Stimulated activated CD8-positive, alpha-beta memory T cell treated with anti-CD3 and anti-CD28 coated beads, Interleukin-15, amount 100 ng/mL, for 1 hour (primary cell): ENCODE measurements around the gene GREB1.

ENCODE experiments used
- DNase-seq: peaks from one replicate; pipeline ENCODE4 v3.0.0-alpha.2; 2020; ENCODE audit warnings: low read depth

Gene GREB1

DNA sequence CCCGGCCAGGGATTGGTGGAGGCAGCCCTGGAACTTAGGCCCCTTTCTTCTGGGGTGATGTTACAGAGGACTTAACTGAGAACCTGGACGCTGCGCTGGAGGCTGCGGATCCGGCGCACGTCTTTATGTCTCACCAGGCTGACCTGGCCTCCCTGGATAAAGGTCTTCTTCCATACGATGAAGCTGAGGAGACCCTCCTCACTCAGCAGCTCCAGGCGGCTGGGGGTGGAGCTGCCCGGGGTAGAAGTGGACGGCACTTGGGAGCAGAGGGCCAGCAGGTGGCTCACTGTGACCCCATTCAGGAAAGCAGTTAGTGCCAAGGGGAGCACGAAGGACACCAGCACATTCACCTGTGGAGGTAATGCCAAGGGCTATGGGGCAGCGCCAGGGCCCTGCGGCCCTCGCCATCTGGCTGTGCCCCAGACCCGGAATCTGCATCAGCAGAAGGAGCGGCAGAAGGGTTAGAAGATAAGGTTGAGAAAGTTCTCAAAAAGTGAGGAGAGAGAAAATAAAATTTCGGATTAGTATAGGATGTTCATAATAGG, 128.1 kb downstream of the GREB1 start:
- no peak for DNase-seq

GRCh38 chr2:11662882-11663281, 129.0 kb downstream of the GREB1 start:
- no peak for DNase-seq

GRCh38 chr2:11663427-11663826, 129.6 kb downstream of the GREB1 start:
- no peak for DNase-seq

DNA sequence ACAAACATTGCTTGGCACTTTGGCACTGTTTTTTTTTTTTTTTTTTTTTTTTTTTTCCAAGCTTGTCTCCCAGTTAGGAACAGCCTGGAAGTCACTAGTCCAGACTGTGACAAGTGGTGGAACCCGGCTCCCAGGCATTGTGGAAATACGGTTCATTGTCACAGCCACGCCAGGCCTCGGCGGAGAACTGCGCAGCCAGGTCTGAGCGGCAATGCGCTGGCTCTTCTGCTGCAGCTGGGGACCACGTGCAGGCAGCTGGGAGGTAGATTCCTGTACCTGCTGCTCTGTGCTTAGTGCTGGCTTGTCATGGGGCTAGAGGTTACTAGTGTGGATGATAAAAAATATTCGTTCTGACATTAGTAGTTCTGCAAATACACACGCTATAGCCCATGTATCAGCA, 131.2 kb downstream of the GREB1 start:
- no peak for DNase-seq

DNA sequence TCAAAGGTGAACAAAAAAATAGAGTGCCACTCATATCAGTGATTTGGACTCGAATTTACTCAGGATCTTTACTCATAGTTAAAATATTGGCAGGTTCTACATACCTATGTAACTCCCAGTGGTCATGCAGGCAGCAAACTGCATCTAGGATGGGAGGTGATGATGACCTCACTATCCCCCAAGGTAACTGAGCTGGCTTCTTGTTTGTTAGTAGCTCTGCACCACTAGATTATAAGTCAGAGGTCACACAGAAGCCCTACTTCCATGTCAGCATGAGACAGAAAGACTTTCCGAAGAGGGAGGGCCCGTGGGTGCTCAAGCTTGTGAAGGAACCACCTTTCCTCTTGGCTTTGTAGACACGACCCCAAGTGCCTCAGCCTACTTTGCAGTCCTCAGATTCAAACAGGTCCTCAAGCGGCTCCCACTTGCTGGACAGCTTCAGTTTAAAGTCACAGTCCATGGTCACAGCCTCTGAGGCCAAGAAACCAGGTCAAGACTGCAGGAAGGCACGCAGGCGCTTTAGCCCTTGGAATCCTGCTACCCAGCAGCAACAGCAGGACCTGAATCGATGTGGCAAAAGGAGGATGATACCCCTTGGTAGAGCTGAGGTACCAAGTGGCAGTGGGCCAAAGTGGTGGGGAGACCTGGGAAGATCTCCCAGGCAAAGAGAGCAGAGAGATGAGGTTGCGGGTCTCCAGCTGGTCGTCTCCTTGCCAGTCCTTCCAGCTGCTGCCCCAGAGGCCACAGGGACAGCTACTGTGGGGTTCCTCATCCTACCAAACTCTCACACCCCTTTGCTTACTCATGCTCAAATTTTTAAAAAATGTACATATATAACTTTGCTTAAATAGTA, 131.9 kb downstream of the GREB1 start:
- no peak for DNase-seq

GRCh38 chr2:11667194-11667593, 133.3 kb downstream of the GREB1 start:
- no peak for DNase-seq

- DNase-seq, result no peak
Measured at GRCh38 chr2:11667866-11668637, 134.2 kb downstream of the GREB1 start.

- DNase-seq, result no peak
Measured at GRCh38 chr2:11669454-11670291, 135.8 kb downstream of the GREB1 start, which contains the start of gene NTSR2. Gene NTSR2, minus strand, starts transcription at chr2:11670195. Its CDS starts 66 bp downstream, at chr2:11670129.

GRCh38 chr2:11672407-11672806, 138.6 kb downstream of the GREB1 start:
- DNase-seq, result no peak

DNA sequence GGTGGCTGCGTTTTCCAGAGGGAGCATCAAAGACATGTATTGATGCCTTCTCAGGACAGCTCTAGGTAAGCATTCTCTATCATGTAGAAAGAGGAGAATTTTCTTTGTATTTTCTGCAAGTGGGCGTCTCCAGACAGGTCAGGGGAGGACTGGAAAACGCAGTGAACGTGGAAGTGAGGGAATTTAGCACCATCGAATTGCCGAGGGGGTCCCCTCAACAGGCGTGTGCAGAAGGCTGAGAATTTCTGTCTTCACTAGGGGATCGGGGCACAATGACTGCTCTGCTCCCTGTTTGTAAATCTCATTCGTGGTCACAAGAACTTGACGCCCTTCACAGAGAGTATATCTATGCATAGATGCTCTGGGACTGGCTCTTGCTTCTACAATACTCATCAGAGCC, 141.1 kb downstream of the GREB1 start:
- DNase-seq, result no peak

- no peak for DNase-seq
Measured at GRCh38 chr2:11675423-11676112, 141.7 kb downstream of the GREB1 start.

DNA sequence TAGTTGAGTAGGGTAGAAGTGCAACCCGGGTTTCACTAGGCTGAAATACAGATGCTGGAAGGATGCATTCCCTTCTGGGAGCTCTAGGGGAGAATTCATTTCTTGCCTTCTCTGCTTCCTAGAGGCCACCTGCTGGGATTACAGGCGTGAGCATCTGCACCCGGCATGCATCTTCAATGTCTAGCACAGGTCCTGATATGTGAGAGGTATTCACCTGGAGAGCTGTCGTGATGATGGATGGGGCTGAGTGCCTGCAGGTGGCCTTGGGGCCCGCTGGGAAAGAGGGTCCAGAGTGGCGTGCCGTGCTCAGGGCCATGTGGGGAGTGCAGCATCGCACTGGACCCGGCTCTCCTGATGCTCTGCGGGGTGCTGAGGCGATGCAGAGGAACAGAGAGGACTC, 142.8 kb downstream of the GREB1 start:
- DNase-seq, result no peak

- DNase-seq, result no peak
Measured at GRCh38 chr2:11677136-11678055, 143.6 kb downstream of the GREB1 start.

GRCh38 chr2:11678306-11678960, 144.6 kb downstream of the GREB1 start:
- no peak for DNase-seq

GRCh38 chr2:11679016-11679415, 145.2 kb downstream of the GREB1 start:
- no peak for DNase-seq

DNA sequence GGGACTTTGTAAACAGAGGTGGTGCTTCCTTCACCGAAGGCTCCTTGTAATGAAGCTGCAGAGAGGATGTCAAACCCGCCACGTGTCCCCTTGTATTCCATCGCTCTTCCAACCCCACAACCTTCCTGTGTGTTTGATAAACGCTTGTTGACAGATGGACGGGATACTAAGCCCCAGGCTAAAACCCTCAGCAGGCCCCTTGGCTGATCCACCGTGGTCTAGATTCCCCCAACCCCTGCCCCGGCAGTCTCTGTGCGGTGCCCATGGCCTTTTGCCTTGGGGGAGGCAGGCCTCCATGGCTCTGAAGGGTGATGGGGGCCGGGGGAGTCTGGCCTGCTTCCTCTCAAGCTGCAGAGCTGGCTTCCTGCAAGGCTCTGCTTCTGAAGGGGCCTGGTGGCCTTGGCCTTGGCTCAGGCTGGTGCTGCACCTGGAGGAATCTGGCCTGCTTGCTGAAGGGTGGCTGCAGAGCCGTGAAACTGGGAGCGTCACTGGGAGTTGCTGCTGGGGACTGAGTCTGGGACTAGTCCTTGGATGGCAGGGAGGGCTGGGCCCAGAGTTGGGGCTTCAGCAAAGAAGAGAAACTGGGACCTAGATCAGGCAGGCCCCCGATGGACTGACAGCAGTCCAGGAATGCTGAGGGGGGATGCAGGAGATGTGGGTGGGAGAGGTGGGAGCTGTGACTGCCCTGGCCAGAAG, 145.8 kb downstream of the GREB1 start:
- no peak for DNase-seq

- no peak for DNase-seq
Measured at GRCh38 chr2:11680182-11680900, 146.5 kb downstream of the GREB1 start.
